ENCODE data around the gene ATG4B.

Gene ATG4B

DNA sequence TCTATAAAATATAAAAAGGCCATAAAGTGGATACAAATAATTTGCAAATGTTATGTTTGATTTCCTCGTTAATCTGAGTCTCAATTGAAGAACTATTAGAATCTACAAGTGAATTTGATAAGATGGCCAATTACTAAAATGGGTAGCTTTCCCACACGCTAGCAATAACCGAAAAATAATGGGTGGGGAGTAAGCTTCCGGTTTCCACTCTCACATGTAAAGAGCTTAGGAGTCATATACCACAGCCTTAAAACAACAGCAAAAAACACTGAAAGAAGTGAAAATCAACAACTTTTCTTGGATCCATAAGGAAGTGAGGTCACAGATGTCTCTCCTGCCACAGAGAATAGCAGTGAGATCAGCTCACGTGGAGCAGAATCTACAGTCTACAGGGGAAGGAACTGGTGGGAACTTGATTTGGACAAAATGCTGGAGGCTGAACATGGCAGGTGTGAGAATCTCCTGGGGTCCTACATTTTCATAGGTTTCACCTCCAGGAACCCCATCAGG is 19.1 kb upstream of the ATG4B start:
- peaks cover 26% of the 10 kb centered on the region for H3K4me1 Mint-ChIP-seq
- H3K27ac Mint-ChIP-seq = peak overlapping the region; percentile 39
- peak overlapping the region; percentile 14 for H3K4me3 Mint-ChIP-seq
- H3K27me3 Mint-ChIP-seq = no peaks in the 10 kb centered on the region
- ATAC-seq (ENCODE audit: low read depth) (no peak), DNase-seq (ENCODE audit: low spot score in 2 of 2) (no peak)
- peaks cover 15% of the 10 kb centered on the region for H3K36me3 Mint-ChIP-seq
- H3K9me3 Mint-ChIP-seq = peaks cover 2% of the 10 kb centered on the region

DNA sequence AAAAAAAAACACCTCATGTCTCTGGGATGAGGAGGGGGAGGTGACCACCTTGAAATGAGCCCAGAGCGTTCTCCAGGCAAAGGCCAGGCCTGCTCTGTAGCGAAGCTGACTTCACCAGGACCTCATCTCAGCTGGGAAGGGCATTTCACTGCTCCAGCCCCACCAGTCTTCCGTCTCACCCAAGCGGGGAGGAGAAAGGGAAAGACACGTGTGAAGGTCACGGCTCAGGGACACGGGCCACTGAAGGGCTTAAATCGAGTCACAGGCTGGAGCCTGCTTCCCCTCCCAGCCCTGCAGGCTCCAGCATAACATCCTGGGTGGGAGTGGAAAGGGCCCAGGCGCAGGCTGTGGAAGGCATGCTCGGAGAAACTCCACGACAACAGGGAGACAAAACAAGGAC is 18.7 kb upstream of the ATG4B start:
- no peak for ATAC-seq (ENCODE audit: low read depth)
- Mint-ChIP-seq H3K9me3 (peaks cover 2% of the 10 kb centered on the region), H3K36me3 (peaks cover 15% of the 10 kb centered on the region)

DNA sequence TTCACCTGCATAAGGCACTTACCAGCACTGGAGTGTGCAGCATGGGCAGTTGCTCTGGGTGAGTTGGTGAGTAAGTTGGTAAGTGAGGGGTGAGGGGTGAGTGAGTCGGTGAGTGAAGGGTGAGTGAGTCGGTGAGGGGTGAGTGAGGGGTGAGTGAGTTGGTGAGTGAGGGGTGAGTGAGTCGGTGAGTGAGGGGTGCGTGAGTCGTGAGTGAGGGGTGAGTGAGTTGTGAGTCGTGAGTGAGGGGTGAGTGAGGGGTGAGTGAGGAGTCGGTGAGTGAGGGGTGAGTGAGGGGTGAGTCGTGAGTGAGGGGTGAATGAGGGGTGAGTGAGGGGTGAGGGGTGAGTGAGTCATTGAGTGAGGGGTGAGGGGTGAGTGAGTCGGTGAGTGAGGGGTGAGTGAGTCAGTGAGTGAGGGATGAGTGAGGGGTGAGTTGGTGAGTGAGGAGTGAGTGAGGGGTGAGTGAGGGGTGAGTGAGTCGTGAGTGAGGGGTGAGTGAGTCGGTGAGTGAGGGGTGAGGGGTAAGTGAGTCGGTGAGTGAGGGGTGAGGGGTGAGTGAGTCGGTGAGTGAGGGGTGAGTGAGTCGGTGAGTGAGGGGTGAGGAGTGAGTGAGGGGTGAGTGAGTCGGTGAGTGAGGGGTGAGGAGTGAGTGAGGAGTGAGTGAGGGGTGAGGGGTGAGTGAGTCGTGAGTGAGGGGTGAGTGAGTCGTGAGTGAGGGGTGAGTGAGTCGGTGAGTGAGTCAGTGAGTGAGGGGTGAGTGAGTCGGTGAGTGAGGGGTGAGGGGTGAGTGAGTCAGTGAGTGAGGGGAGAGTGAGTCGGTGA is 17.7 kb upstream of the ATG4B start:
- H3K36me3 Mint-ChIP-seq = peaks cover 15% of the 10 kb centered on the region
- ATAC-seq (ENCODE audit: low read depth) = no peak
- peaks cover 26% of the 10 kb centered on the region for H3K4me1 Mint-ChIP-seq
- H3K27me3 Mint-ChIP-seq = no peaks in the 10 kb centered on the region
- peaks cover 2% of the 10 kb centered on the region for H3K9me3 Mint-ChIP-seq
- no peak overlapping the region for H3K4me3 Mint-ChIP-seq
- peak overlapping the region; percentile 83 for H3K27ac Mint-ChIP-seq
- no peak for DNase-seq (ENCODE audit: low spot score in 2 of 2)

More for the DNA sequence above, 18.7 kb upstream of the ATG4B start:
- H3K4me1 Mint-ChIP-seq = peaks cover 26% of the 10 kb centered on the region
- DNase-seq (ENCODE audit: low spot score in 2 of 2) = no peak
- no peak overlapping the region for H3K27ac Mint-ChIP-seq
- no peak overlapping the region for H3K4me3 Mint-ChIP-seq
- no peaks in the 10 kb centered on the region for H3K27me3 Mint-ChIP-seq

DNA sequence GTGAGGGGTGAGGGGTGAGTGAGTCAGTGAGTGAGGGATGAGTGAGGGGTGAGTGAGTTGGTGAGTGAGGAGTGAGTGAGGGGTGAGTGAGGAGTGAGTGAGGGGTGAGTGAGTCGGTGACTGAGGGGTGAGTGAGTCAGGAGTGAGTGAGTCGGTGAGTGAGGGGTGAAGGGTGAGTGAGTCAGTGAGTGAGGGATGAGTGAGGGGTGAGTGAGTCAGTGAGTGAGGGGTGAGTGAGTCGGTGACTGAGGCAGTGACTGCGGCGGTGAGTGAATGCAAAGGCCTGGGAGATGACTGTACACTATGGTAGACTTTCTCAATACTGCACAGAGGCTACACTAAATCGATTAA is 17.1 kb upstream of the ATG4B start:
- Mint-ChIP-seq H3K27ac (peak overlapping the region; percentile 28), H3K4me1 (peaks cover 26% of the 10 kb centered on the region), H3K27me3 (no peaks in the 10 kb centered on the region), H3K9me3 (peaks cover 2% of the 10 kb centered on the region), H3K36me3 (peaks cover 15% of the 10 kb centered on the region), H3K4me3 (no peak overlapping the region)
- ATAC-seq (ENCODE audit: low read depth) = no peak
- DNase-seq (ENCODE audit: low spot score in 2 of 2) = no peak

DNA sequence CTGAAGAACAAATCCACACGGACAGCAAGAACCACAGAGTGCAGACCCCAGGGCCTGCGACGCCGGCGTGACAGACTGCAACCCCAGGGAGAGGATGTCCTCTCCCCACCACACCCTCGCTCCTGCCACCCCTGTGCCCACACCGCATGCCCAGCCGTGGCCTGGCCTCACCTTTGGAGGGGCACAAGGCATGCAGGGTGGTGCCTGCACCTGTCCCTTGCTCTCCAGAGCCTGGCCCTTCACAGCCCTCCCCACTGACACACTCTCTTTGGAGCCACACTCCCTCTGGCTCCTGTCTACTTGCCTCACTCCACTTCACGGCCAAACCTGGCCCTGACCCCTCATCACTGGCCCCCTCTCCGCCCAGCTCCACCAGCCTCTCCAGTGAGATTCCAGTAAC is 9.8 kb upstream of the ATG4B start:
- Mint-ChIP-seq H3K4me1 (peaks cover 14% of the 10 kb centered on the region), H3K36me3 (peaks cover 10% of the 10 kb centered on the region), H3K4me3 (no peak overlapping the region), H3K27ac (no peak overlapping the region), H3K27me3 (no peaks in the 10 kb centered on the region), H3K9me3 (no peaks in the 10 kb centered on the region)
- DNase-seq (ENCODE audit: low spot score in 2 of 2) (no peak), ATAC-seq (ENCODE audit: low read depth) (no peak)

- Mint-ChIP-seq H3K9me3 (no peaks in the 10 kb centered on the region), H3K36me3 (peaks cover 14% of the 10 kb centered on the region), H3K4me3 (no peak overlapping the region), H3K4me1 (peaks cover 14% of the 10 kb centered on the region), H3K27ac (no peak overlapping the region), H3K27me3 (no peaks in the 10 kb centered on the region)
- no peak for DNase-seq (ENCODE audit: low spot score in 2 of 2)
- no peak for ATAC-seq (ENCODE audit: low read depth)
These were observed 7.6 kb upstream of the ATG4B start for GRCh38 chr2:241629762-241630435.

- DNase-seq (ENCODE audit: low spot score in 2 of 2) (no peak), ATAC-seq (ENCODE audit: low read depth) (no peak)
- Mint-ChIP-seq H3K36me3 (peaks cover 14% of the 10 kb centered on the region), H3K27ac (no peak overlapping the region), H3K4me3 (no peak overlapping the region), H3K9me3 (no peaks in the 10 kb centered on the region), H3K27me3 (no peaks in the 10 kb centered on the region), H3K4me1 (peaks cover 19% of the 10 kb centered on the region)
These were observed 4.8 kb upstream of the ATG4B start for GRCh38 chr2:241632478-241633325.

GRCh38 chr2:241633561-241633960 is 3.9 kb upstream of the ATG4B start:
- DNase-seq (ENCODE audit: low spot score in 2 of 2) (no peak), ATAC-seq (ENCODE audit: low read depth) (no peak)
- H3K4me1 Mint-ChIP-seq = peaks cover 17% of the 10 kb centered on the region
- H3K36me3 Mint-ChIP-seq = peaks cover 6% of the 10 kb centered on the region
- no peak overlapping the region for H3K4me3 Mint-ChIP-seq
- H3K9me3 Mint-ChIP-seq = no peaks in the 10 kb centered on the region
- H3K27ac Mint-ChIP-seq = no peak overlapping the region
- H3K27me3 Mint-ChIP-seq = no peaks in the 10 kb centered on the region

- H3K4me1 Mint-ChIP-seq = peaks cover 27% of the 10 kb centered on the region
- H3K27me3 Mint-ChIP-seq = no peaks in the 10 kb centered on the region
- H3K9me3 Mint-ChIP-seq = no peaks in the 10 kb centered on the region
- H3K4me3 Mint-ChIP-seq = peak overlapping the region; percentile 74
- H3K36me3 Mint-ChIP-seq = peaks cover 18% of the 10 kb centered on the region
- ATAC-seq (ENCODE audit: low read depth) (no peak), DNase-seq (ENCODE audit: low spot score in 2 of 2) (no peak)
- H3K27ac Mint-ChIP-seq = peak overlapping the region; percentile 14
These were observed 1.7 kb upstream of the ATG4B start for GRCh38 chr2:241635756-241636155.

DNA sequence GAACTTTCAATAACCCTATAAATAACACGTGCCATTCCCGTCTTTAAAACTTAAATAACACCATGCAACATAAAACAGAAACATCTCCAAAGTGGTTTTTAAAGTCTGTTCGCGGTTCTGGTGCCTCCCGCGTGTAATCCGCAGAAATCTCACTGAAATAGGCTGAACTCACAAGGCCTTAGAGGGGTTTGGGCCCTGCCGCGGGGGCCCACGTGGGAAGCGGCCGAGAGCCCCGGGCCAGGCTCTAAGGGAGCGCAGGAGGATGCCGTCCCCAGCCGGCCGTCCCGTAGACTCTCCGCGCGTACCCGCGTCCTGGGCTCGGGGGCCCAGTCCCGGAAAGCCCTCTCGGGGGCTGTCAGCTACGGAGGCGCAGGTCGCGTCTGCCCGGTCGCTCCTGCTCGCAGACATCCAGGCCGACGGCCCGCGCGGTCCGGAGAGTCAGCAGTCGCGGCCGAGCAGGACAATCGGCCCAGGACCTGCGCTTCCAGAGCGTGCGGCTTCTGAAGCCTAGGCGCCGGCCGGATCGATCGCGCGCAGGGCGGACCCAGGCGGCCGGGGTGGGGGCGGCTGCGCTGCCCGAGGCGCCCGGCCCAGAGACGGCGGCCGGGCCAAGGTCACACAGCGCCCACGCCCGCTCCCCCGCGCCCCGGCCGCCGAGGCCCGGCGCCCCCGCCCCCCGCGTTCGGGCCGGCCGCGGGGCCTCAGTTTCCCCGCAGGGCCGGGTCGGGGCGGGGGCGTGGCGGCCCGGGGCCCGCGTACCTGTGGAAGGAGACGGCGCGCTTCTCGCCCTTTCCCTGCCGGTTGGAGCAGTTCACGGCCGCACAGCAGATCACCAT is 1.1 kb upstream of the ATG4B start:
- Mint-ChIP-seq H3K4me3 (peak overlapping the region; percentile 74), H3K27me3 (no peaks in the 10 kb centered on the region), H3K36me3 (peaks cover 18% of the 10 kb centered on the region), H3K4me1 (peaks cover 30% of the 10 kb centered on the region), H3K9me3 (no peaks in the 10 kb centered on the region), H3K27ac (peak overlapping the region; percentile 14)
- ATAC-seq (ENCODE audit: low read depth) = peak; percentile 34
- DNase-seq (ENCODE audit: low spot score in 2 of 2) = peak in 1 of 2 donors; percentile 45

DNA sequence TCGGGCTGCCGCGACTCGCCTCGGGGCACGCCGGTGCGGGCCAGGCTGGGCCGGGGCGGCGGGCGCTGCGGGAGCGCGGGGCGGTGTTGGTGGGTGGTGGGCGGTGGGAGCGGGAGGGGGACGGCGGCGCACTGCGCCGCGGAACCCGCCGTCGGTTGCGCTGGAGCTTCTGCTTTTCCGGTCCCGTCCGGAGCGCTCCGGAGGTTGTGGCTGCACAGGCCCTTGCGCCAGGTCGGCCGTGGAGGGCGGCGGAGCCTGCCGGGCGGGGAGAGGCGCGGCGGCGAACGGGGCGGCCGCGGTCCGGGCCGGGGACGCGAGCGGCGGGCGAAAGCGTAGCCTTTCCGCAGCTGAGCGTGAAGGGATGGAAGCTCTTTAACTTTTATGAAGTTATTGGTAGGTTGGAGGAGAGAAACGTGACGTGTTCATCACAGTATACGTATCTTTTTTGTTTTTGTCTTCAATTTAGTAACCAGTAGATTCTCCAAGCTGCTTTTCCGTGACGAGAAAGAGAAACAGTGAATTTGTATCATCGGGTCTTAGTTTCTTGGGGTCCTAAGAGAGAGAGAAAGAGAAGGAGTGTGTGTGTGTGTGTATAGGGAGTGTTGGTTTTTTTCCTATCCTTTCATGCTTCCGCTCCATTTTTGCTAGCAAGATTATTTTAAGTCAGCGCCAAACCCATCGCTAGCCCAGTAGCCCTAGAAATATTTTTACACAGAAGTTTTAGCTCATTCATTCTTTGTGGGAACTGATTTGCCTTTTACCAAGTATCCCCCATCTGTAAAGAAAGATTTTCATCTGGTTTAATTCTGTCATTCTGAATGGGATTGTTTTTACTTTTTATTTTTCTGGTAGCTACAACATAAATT is 535 bp downstream of the ATG4B start:
- Mint-ChIP-seq H3K27me3 (no peaks in the 10 kb centered on the region), H3K4me3 (peak overlapping the region; percentile 98), H3K27ac (peak overlapping the region; percentile 83), H3K36me3 (peaks cover 13% of the 10 kb centered on the region), H3K4me1 (peaks cover 36% of the 10 kb centered on the region), H3K9me3 (no peaks in the 10 kb centered on the region)
- ATAC-seq (ENCODE audit: low read depth) = peak; percentile 37
- no peak for DNase-seq (ENCODE audit: low spot score in 2 of 2)

DNA sequence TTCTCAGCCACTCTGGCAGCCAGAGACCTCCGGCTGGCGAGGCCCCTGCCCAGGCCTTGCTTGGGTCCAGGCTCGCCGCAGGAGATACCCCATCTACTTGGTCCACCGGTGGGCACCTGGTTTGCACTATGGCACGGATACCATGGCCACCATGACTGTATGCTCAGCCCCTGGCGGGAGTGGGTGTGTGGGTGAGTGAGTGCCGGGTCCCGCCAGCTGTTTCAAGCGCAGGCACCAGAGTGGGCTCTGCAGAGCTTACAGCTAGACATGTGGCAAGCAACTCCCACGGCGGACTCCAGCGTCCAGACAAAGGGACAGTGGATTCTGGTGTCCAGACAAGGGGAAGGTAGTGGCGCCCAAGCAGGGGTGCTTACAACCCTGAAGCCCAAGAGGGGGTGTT is 1.4 kb downstream of the ATG4B start:
- H3K4me1 Mint-ChIP-seq = peaks cover 38% of the 10 kb centered on the region
- no peak overlapping the region for H3K27ac Mint-ChIP-seq
- no peaks in the 10 kb centered on the region for H3K9me3 Mint-ChIP-seq
- DNase-seq (ENCODE audit: low spot score in 2 of 2) = no peak
- H3K27me3 Mint-ChIP-seq = no peaks in the 10 kb centered on the region
- no peak for ATAC-seq (ENCODE audit: low read depth)
- H3K36me3 Mint-ChIP-seq = peaks cover 12% of the 10 kb centered on the region
- H3K4me3 Mint-ChIP-seq = peak overlapping the region; percentile 98

Measured in memory B cell (primary cell).